ENCODE data around the gene TTYH3. TPM values are rescaled to one million over a fixed set of nuclear protein-coding genes. Genes with fewer than 3 reads are reported as not detected.

TTYH3 gene
- total and polyA plus RNA-seq, 2 of the 13 experiments (the other 11 are each of a cell fraction or from before 2014, with no cell fraction given) = 26.3 to 50.0 TPM

GRCh38 chr7:2621061-2621828 is 10.5 kb upstream of the TTYH3 start (continued):
- peak; percentile 31; the same call in 1 of the 2 replicates for TF ChIP-seq GTF3A (CRISPR knock-in tag; conservative IDR thresholded peaks at IDR 0.05)
- no peak for TF ChIP-seq SALL2 (CRISPR knock-in tag; IDR thresholded peaks at IDR 0.05)
- no peak for TF ChIP-seq ZBED4 (CRISPR knock-in tag; IDR thresholded peaks at IDR 0.05; ENCODE audit: borderline replicate concordance)
- TF ChIP-seq MTA1 (CRISPR knock-in tag; IDR thresholded peaks at IDR 0.05; ENCODE audit: borderline replicate concordance) = peak; percentile 82; the same call in 1 of the 2 replicates
- TF ChIP-seq ZNF383 (CRISPR knock-in tag; IDR thresholded peaks at IDR 0.05; ENCODE audit: borderline replicate concordance) = 0 out of 2 replicates have a peak, but pooled peaks have one; percentile 36
- TF ChIP-seq ZSCAN25 (CRISPR knock-in tag; IDR thresholded peaks at IDR 0.05) = peak; percentile 60
- 0 out of 2 replicates have a peak, but pooled peaks have one; percentile 37 for TF ChIP-seq ZNF44 (CRISPR knock-in tag; IDR thresholded peaks at IDR 0.05)
- TF ChIP-seq SALL1 (CRISPR knock-in tag; IDR thresholded peaks at IDR 0.05) = peak; percentile 60
- TF ChIP-seq PATZ1 (CRISPR knock-in tag; IDR thresholded peaks at IDR 0.05) = 0 out of 2 replicates have a peak, but pooled peaks have one; percentile 26
- TF ChIP-seq ZNF3 (CRISPR knock-in tag; IDR thresholded peaks at IDR 0.05) = 0 out of 2 replicates have a peak, but pooled peaks have one; percentile 57
- TF ChIP-seq KDM1A (CRISPR knock-in tag; IDR thresholded peaks at IDR 0.05) = peak; percentile 63; the same call in 1 of the 2 replicates
- no peak for TF ChIP-seq ZNF503 (CRISPR knock-in tag; IDR thresholded peaks at IDR 0.05)
- peak; percentile 29; the same call in 1 of the 2 replicates for TF ChIP-seq RXRB (CRISPR knock-in tag; IDR thresholded peaks at IDR 0.05; ENCODE audit: borderline replicate concordance)
- TF ChIP-seq LCORL (IDR thresholded peaks at IDR 0.05) = no peak
- TF ChIP-seq LCORL (CRISPR knock-in tag; IDR thresholded peaks at IDR 0.05) = no peak
- peak; percentile 67 for TF ChIP-seq ZNF362 (CRISPR knock-in tag; IDR thresholded peaks at IDR 0.05; ENCODE audit: borderline replicate concordance)
- no peak for TF ChIP-seq ARID3A (IDR thresholded peaks at IDR 0.05; ENCODE audit: low read depth, low read length)
- peak; percentile 53; the same call in 1 of the 2 replicates for TF ChIP-seq ZNF563 (CRISPR knock-in tag; IDR thresholded peaks at IDR 0.05)

All from HepG2 (cell line).